AG20443 (cell line): Measurements from ENCODE around the gene TMEM132E.
"Not testable (repeated sequence)": the region's sequence is repeated elsewhere in the genome, so short reads cannot be mapped to it uniquely, and the experiment has no call there.

Experiments used
- DNase-seq: peaks from one replicate; pipeline ENCODE4 v3.0.0; 2012; ENCODE audit warnings: low spot score, mixed read lengths

TMEM132E gene

GRCh38 chr17:34579017-34579946 is at the start of gene TMEM132E:
Gene TMEM132E (plus strand): TSS chr17:34579582. CDS start chr17:34581077, 1,495 bp downstream.
- peak; percentile 59 for DNase-seq

- DNase-seq, result no peak
These were observed 48.5 kb upstream of the TMEM132E start for GRCh38 chr17:34530918-34531317.

- DNase-seq, result no peak
These were observed 46.9 kb upstream of the TMEM132E start for GRCh38 chr17:34532281-34533065.

GRCh38 chr17:34533806-34534527 is 45.4 kb upstream of the TMEM132E start:
- no peak for DNase-seq

GRCh38 chr17:34537445-34537844 is 41.9 kb upstream of the TMEM132E start:
- DNase-seq, result no peak

GRCh38 chr17:34538582-34538981 is 40.8 kb upstream of the TMEM132E start:
- not testable (repeated sequence) for DNase-seq

- no peak for DNase-seq
These were observed 39.5 kb upstream of the TMEM132E start for GRCh38 chr17:34539881-34540280.

- peak; percentile 46 for DNase-seq
These were observed 36.6 kb upstream of the TMEM132E start for GRCh38 chr17:34542700-34543336.

- no peak for DNase-seq
These were observed 31.8 kb upstream of the TMEM132E start for GRCh38 chr17:34547453-34548063.

- no peak for DNase-seq
These were observed 29.4 kb upstream of the TMEM132E start for GRCh38 chr17:34549966-34550365.

GRCh38 chr17:34553907-34554306 is 25.5 kb upstream of the TMEM132E start:
- DNase-seq, result no peak

GRCh38 chr17:34556384-34556783 is 23.0 kb upstream of the TMEM132E start:
- no peak for DNase-seq

GRCh38 chr17:34556931-34557330 is 22.5 kb upstream of the TMEM132E start:
- no peak for DNase-seq

GRCh38 chr17:34561328-34561727 is 18.1 kb upstream of the TMEM132E start:
- DNase-seq, result no peak

- DNase-seq, result no peak
These were observed 17.0 kb upstream of the TMEM132E start for GRCh38 chr17:34562387-34562786.

GRCh38 chr17:34565713-34566112 is 13.7 kb upstream of the TMEM132E start:
- DNase-seq, result no peak

GRCh38 chr17:34566201-34566600 is 13.2 kb upstream of the TMEM132E start:
- DNase-seq, result no peak

- DNase-seq, result no peak
These were observed 12.5 kb upstream of the TMEM132E start for GRCh38 chr17:34566873-34567272.

GRCh38 chr17:34567691-34568465 is 11.5 kb upstream of the TMEM132E start:
- no peak for DNase-seq

- DNase-seq, result no peak
These were observed 10.4 kb upstream of the TMEM132E start for GRCh38 chr17:34568953-34569352.

- no peak for DNase-seq
These were observed 9.8 kb upstream of the TMEM132E start for GRCh38 chr17:34569591-34569990.
